GM12865 (cell line): ENCODE data around the gene GLTP.

Experiments used
- DNase-seq: peaks from one replicate; pipeline ENCODE4 v3.0.0; 2010; ENCODE audit warnings: low read depth
- H3K4me3 ChIP-seq: 2 replicates; pipeline ENCODE4 v1.5.1; 2011; ENCODE audit warnings: mild to moderate bottlenecking, low read depth, low read length, control low read depth
- TF ChIP-seq, protein P1 (sequence below): IDR thresholded peaks from 2 replicates; pipeline ENCODE4 v1.5.1; 2011; ENCODE audit warnings: low read length, control low read depth, low read depth, inconsistent platforms; ENCODE audit not compliant: insufficient read depth; ENCODE audit errors: missing control alignments

Gene GLTP

DNA sequence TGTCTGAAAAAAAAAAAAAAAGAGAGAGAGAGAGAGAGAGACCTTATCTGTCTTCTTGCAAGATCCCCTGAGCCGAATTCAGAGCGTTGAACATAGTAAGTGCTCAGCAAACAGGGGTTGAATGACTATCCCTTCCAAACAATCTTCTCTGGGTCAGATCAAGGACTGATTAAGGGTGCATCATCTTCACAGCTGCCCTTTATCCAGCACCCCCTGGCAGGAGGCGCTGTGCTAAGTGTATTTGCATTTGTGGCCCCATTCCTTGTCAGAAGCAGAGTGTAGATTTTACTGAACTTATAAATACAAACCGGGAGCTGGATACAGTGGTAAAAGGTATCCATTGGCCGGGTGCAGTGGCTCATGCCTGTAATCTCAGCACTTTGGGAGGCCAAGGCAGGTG, 38.3 kb downstream of the GLTP start:
- TF ChIP-seq, protein P1, sequence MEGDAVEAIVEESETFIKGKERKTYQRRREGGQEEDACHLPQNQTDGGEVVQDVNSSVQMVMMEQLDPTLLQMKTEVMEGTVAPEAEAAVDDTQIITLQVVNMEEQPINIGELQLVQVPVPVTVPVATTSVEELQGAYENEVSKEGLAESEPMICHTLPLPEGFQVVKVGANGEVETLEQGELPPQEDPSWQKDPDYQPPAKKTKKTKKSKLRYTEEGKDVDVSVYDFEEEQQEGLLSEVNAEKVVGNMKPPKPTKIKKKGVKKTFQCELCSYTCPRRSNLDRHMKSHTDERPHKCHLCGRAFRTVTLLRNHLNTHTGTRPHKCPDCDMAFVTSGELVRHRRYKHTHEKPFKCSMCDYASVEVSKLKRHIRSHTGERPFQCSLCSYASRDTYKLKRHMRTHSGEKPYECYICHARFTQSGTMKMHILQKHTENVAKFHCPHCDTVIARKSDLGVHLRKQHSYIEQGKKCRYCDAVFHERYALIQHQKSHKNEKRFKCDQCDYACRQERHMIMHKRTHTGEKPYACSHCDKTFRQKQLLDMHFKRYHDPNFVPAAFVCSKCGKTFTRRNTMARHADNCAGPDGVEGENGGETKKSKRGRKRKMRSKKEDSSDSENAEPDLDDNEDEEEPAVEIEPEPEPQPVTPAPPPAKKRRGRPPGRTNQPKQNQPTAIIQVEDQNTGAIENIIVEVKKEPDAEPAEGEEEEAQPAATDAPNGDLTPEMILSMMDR: no peak
- no peak overlapping the region for H3K4me3 ChIP-seq
- DNase-seq: no peak

DNA sequence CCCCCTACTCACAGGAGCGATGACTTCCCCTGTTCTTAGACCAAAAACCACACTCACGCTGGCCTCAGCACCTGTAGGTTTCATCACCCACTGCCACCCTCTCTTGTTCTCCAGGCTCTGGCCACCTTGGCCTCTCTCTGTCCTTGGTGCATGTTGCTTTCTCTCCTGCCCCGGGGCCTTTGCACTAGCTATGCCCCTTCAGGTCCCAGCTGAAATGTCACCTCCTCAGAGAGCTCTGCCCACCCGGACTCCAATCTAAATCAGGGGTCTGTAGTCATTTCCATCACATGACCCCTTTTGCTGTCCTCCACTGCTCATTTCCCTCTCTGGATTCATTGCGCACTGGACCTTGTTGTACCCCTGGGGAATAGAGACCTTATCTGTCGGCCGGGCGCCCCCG, 39.0 kb downstream of the GLTP start:
- DNase-seq: no peak
- no peak overlapping the region for H3K4me3 ChIP-seq
- TF ChIP-seq, protein P1: no peak

DNA sequence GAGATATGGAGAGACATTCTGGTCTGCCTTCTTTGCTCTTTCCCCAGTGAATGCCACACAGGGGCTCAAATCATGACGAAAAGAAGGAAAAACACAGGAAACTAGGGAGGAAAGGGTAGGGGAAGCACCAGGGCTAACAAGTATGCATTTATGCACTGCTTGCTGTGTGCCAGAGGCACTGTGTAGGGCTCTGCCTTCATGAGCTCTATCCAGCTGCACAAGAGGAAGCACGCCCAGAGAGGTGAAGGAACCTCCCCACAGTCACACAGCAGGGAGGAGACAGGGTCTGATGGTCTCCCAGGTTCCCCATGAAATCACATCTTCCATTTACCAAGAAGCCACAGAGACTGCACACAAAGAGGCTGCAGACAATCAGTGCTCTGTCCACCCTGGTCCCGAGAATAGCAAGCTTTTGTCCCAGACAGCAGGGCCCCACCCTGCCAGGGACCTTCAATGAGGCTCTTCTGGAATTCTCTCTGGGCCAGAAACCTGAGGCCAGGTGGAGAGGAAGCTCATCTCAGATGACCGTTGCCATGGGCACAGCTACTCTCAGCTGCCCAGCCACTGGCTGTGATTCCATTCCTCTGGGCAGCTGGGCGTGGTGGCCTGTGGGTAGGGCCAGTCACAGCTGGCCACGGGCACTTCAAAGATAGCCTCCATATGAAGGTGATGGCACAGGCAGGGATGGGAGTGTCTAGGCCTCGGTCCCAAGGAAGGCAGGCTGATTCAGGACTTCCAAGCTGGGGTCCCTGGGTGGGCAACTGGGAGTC, 39.9 kb downstream of the GLTP start:
- TF ChIP-seq, protein P1: no peak
- no peak overlapping the region for H3K4me3 ChIP-seq
- DNase-seq: no peak

- DNase-seq: no peak
- H3K4me3 ChIP-seq: no peak overlapping the region
- TF ChIP-seq, protein P1: no peak
Observed at GRCh38 chr12:109839444-109839843, 40.9 kb downstream of the GLTP start.

GRCh38 chr12:109836916-109837315, 43.4 kb downstream of the GLTP start:
- no peak overlapping the region for H3K4me3 ChIP-seq
- TF ChIP-seq, protein P1: no peak
- DNase-seq: no peak

GRCh38 chr12:109835827-109836226, 44.5 kb downstream of the GLTP start:
- TF ChIP-seq, protein P1: no peak
- no peak for DNase-seq
- H3K4me3 ChIP-seq: no peak overlapping the region
